HEK293 (cell line): Measurements from ENCODE around the gene NAALADL2.

ENCODE experiments used
- ZNF10 ChIP-seq: fragments of 450-650 bp; formaldehyde crosslinking; IDR thresholded peaks from 2 replicates; pipeline ENCODE4 v1.5.1; 2017; ENCODE audit warnings: missing biosample characterization, missing genetic modification characterization
- ZNF121 ChIP-seq: fragments of 450-650 bp; formaldehyde crosslinking; IDR thresholded peaks from 2 replicates; pipeline ENCODE4 v1.5.1; 2016; ENCODE audit warnings: missing biosample characterization, missing genetic modification characterization
- ZNF24 ChIP-seq: fragments of 450-650 bp; formaldehyde crosslinking; IDR thresholded peaks from 2 replicates; pipeline ENCODE4 v1.5.1; 2016; ENCODE audit warnings: missing biosample characterization, missing genetic modification characterization
- ZNF274 ChIP-seq, 2 experiments: fragments of 200-500 bp in 1 of 2; fragments of 450-650 bp in 1 of 2; sonication (Bioruptor generic) in 1 of 2; formaldehyde crosslinking in 1 of 2; IDR thresholded peaks; 2 replicates each; pipeline versions ENCODE4 v1.5.1 to v1.6.1; 2014 to 2016; ENCODE audit warnings: borderline replicate concordance in 1 of 2, inconsistent platforms in 1 of 2, low read length in 1 of 2, missing biosample characterization in 1 of 2, missing genetic modification characterization in 1 of 2
- ZNF335 ChIP-seq: fragments of 450-650 bp; formaldehyde crosslinking; conservative IDR thresholded peaks from 2 replicates; pipeline ENCODE4 v1.5.1; 2016; ENCODE audit warnings: missing biosample characterization, missing genetic modification characterization
- ZNF747 ChIP-seq: fragments of 450-650 bp; formaldehyde crosslinking; IDR thresholded peaks from 2 replicates; pipeline ENCODE4 v1.5.1; 2016; ENCODE audit warnings: missing biosample characterization, missing genetic modification characterization
- ZSCAN30 ChIP-seq: fragments of 450-650 bp; IDR thresholded peaks from 2 replicates; pipeline ENCODE4 v1.5.1; 2018; ENCODE audit warnings: missing biosample characterization, mild to moderate bottlenecking, missing genetic modification characterization, moderate library complexity
- TF ChIP-seq, protein P1 (sequence below): fragments of 450-650 bp; formaldehyde crosslinking; IDR thresholded peaks from 2 replicates; pipeline ENCODE4 v1.5.1; 2016; ENCODE audit warnings: missing biosample characterization, missing genetic modification characterization
- TF ChIP-seq, protein P2 (sequence below): fragments of 450-650 bp; formaldehyde crosslinking; conservative IDR thresholded peaks from 2 replicates; pipeline ENCODE4 v1.5.1; 2016; ENCODE audit warnings: low read depth, missing biosample characterization, missing genetic modification characterization

DNA sequence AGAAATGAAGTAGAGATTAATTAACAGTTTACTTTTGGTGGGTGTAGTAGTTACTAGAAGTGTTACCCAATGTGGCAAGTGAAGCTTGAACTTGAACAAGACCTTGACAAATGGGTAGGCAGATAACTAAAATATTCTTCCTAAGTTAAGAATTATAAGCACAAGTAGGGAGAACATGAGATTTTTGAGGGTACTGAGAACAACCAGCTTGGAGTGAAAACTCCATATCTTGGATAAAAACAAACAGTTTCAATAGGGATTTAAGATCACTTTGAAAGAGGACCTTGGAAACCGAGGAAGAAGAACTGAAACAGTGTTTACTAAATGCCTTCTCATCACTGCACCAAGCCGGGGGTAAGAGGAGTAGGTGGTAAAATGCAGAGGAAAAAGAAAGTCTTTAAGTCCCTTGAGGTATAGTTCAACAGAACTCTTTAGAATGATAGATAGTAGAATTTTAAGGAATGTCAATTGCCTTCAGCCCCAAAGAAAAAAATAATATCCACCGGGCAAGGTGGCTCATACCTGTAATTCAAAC, 496.7 kb downstream of the NAALADL2 start:
- no peak for TF ChIP-seq ZNF747 (tag by site-specific recombination)
- TF ChIP-seq, protein P1, sequence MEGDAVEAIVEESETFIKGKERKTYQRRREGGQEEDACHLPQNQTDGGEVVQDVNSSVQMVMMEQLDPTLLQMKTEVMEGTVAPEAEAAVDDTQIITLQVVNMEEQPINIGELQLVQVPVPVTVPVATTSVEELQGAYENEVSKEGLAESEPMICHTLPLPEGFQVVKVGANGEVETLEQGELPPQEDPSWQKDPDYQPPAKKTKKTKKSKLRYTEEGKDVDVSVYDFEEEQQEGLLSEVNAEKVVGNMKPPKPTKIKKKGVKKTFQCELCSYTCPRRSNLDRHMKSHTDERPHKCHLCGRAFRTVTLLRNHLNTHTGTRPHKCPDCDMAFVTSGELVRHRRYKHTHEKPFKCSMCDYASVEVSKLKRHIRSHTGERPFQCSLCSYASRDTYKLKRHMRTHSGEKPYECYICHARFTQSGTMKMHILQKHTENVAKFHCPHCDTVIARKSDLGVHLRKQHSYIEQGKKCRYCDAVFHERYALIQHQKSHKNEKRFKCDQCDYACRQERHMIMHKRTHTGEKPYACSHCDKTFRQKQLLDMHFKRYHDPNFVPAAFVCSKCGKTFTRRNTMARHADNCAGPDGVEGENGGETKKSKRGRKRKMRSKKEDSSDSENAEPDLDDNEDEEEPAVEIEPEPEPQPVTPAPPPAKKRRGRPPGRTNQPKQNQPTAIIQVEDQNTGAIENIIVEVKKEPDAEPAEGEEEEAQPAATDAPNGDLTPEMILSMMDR (tag by site-specific recombination), result no peak
- TF ChIP-seq ZSCAN30 (tag by site-specific recombination), result no peak
- no peak for TF ChIP-seq ZNF121 (tag by site-specific recombination)
- TF ChIP-seq, protein P2, sequence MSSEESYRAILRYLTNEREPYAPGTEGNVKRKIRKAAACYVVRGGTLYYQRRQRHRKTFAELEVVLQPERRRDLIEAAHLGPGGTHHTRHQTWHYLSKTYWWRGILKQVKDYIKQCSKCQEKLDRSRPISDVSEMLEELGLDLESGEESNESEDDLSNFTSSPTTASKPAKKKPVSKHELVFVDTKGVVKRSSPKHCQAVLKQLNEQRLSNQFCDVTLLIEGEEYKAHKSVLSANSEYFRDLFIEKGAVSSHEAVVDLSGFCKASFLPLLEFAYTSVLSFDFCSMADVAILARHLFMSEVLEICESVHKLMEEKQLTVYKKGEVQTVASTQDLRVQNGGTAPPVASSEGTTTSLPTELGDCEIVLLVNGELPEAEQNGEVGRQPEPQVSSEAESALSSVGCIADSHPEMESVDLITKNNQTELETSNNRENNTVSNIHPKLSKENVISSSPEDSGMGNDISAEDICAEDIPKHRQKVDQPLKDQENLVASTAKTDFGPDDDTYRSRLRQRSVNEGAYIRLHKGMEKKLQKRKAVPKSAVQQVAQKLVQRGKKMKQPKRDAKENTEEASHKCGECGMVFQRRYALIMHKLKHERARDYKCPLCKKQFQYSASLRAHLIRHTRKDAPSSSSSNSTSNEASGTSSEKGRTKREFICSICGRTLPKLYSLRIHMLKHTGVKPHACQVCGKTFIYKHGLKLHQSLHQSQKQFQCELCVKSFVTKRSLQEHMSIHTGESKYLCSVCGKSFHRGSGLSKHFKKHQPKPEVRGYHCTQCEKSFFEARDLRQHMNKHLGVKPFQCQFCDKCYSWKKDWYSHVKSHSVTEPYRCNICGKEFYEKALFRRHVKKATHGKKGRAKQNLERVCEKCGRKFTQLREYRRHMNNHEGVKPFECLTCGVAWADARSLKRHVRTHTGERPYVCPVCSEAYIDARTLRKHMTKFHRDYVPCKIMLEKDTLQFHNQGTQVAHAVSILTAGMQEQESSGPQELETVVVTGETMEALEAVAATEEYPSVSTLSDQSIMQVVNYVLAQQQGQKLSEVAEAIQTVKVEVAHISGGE (tag by site-specific recombination), result no peak
- TF ChIP-seq ZNF24, result no peak
- no peak for TF ChIP-seq ZNF335 (tag by site-specific recombination)
- TF ChIP-seq ZNF10, result no peak
- TF ChIP-seq ZNF274 (IDR thresholded peaks at IDR 0.05; ENCODE audit: low read length), result no peak
- no peak for TF ChIP-seq ZNF274 (tag by site-specific recombination; IDR thresholded peaks at IDR 0.05; ENCODE audit: borderline replicate concordance)
